ENCODE measurements around the gene ZNF718. TPM values are rescaled to one million over a fixed set of nuclear protein-coding genes. Genes with fewer than 3 reads are reported as not detected.
A peak's percentile ranks its signal among the peaks of the same experiment; 100 is the strongest.

Gene ZNF718
- total RNA-seq, 1 donor from 2014 or later: 10.7 TPM

- H3K4me1 Mint-ChIP-seq (ENCODE audit: low read depth, unreplicated experiment): peaks cover 7% of the 10 kb centered on the region
- H3K27me3 Mint-ChIP-seq (ENCODE audit: unreplicated experiment): peaks cover 8% of the 10 kb centered on the region
- DNase-seq: no peak
- H3K27ac Mint-ChIP-seq (ENCODE audit: unreplicated experiment): peak overlapping the region; percentile 99
- TF ChIP-seq CTCF (IDR thresholded peaks at IDR 0.05; ENCODE audit: partially characterized antibody, unreplicated experiment): no peak
- peaks cover 2% of the 10 kb centered on the region for H3K9me3 Mint-ChIP-seq (ENCODE audit: unreplicated experiment)
- peaks cover 15% of the 10 kb centered on the region for H3K36me3 Mint-ChIP-seq (ENCODE audit: unreplicated experiment)
- H3K4me3 Mint-ChIP-seq (ENCODE audit: unreplicated experiment): peak overlapping the region; percentile 99
These were observed 1.5 kb downstream of the ZNF718 start for GRCh38 chr4:125833-126232.

- Mint-ChIP-seq H3K9me3 (ENCODE audit: unreplicated experiment) (peaks cover 2% of the 10 kb centered on the region), H3K4me3 (ENCODE audit: unreplicated experiment) (no peak overlapping the region), H3K36me3 (ENCODE audit: unreplicated experiment) (peaks cover 17% of the 10 kb centered on the region), H3K27ac (ENCODE audit: unreplicated experiment) (no peak overlapping the region), H3K27me3 (ENCODE audit: unreplicated experiment) (no peaks in the 10 kb centered on the region), H3K4me1 (ENCODE audit: low read depth, unreplicated experiment) (no peaks in the 10 kb centered on the region)
- DNase-seq: no peak
- TF ChIP-seq CTCF (IDR thresholded peaks at IDR 0.05; ENCODE audit: partially characterized antibody, unreplicated experiment): no peak
These were observed 8.2 kb downstream of the ZNF718 start for GRCh38 chr4:132483-132882.

- peaks cover 6% of the 10 kb centered on the region for H3K9me3 Mint-ChIP-seq (ENCODE audit: unreplicated experiment)
- no peak overlapping the region for H3K27ac Mint-ChIP-seq (ENCODE audit: unreplicated experiment)
These were observed 14.6 kb downstream of the ZNF718 start for GRCh38 chr4:138935-139334.

GRCh38 chr4:139691-140090, 15.4 kb downstream of the ZNF718 start:
- H3K4me3 Mint-ChIP-seq (ENCODE audit: unreplicated experiment): no peak overlapping the region
- no peak overlapping the region for H3K27ac Mint-ChIP-seq (ENCODE audit: unreplicated experiment)
- no peak for DNase-seq
- TF ChIP-seq CTCF (IDR thresholded peaks at IDR 0.05; ENCODE audit: partially characterized antibody, unreplicated experiment): no peak
- peaks cover 6% of the 10 kb centered on the region for H3K9me3 Mint-ChIP-seq (ENCODE audit: unreplicated experiment)
- no peaks in the 10 kb centered on the region for H3K27me3 Mint-ChIP-seq (ENCODE audit: unreplicated experiment)
- peaks cover 42% of the 10 kb centered on the region for H3K36me3 Mint-ChIP-seq (ENCODE audit: unreplicated experiment)
- H3K4me1 Mint-ChIP-seq (ENCODE audit: low read depth, unreplicated experiment): no peaks in the 10 kb centered on the region

More at GRCh38 chr4:138935-139334, 14.6 kb downstream of the ZNF718 start:
- TF ChIP-seq CTCF (IDR thresholded peaks at IDR 0.05; ENCODE audit: partially characterized antibody, unreplicated experiment): no peak
- Mint-ChIP-seq H3K36me3 (ENCODE audit: unreplicated experiment) (peaks cover 34% of the 10 kb centered on the region), H3K4me1 (ENCODE audit: low read depth, unreplicated experiment) (no peaks in the 10 kb centered on the region), H3K4me3 (ENCODE audit: unreplicated experiment) (no peak overlapping the region), H3K27me3 (ENCODE audit: unreplicated experiment) (no peaks in the 10 kb centered on the region)
- DNase-seq: no peak

GRCh38 chr4:146621-147020, 22.3 kb downstream of the ZNF718 start:
- TF ChIP-seq CTCF (IDR thresholded peaks at IDR 0.05; ENCODE audit: partially characterized antibody, unreplicated experiment): no peak
- no peaks in the 10 kb centered on the region for H3K27me3 Mint-ChIP-seq (ENCODE audit: unreplicated experiment)
- peaks cover 10% of the 10 kb centered on the region for H3K9me3 Mint-ChIP-seq (ENCODE audit: unreplicated experiment)
- DNase-seq: no peak
- H3K27ac Mint-ChIP-seq (ENCODE audit: unreplicated experiment): no peak overlapping the region
- no peak overlapping the region for H3K4me3 Mint-ChIP-seq (ENCODE audit: unreplicated experiment)
- H3K4me1 Mint-ChIP-seq (ENCODE audit: low read depth, unreplicated experiment): no peaks in the 10 kb centered on the region
- H3K36me3 Mint-ChIP-seq (ENCODE audit: unreplicated experiment): peaks cover 54% of the 10 kb centered on the region

Data from glutamatergic neuron (in vitro differentiated cells).